Measurements from ENCODE around the gene AHRR.

The AHRR gene

GRCh38 chr5:427415-428087 lies 106.0 kb downstream of the AHRR start:
- DNase-seq (ENCODE audit: low read depth in 2 of 2, low spot score in 1 of 2): no peak

- DNase-seq (ENCODE audit: low read depth in 2 of 2, low spot score in 1 of 2): no peak
Observed at GRCh38 chr5:428219-428618, 106.7 kb downstream of the AHRR start.

GRCh38 chr5:428754-429452 lies 107.4 kb downstream of the AHRR start:
- DNase-seq (ENCODE audit: low read depth in 2 of 2, low spot score in 1 of 2): no peak

- DNase-seq (ENCODE audit: low read depth in 2 of 2, low spot score in 1 of 2): no peak
Observed at GRCh38 chr5:429453-430188, 108.1 kb downstream of the AHRR start.

- DNase-seq (ENCODE audit: low read depth in 2 of 2, low spot score in 1 of 2): no peak
Observed at GRCh38 chr5:430214-430925, 108.9 kb downstream of the AHRR start.

GRCh38 chr5:431001-431710 lies 109.6 kb downstream of the AHRR start:
- DNase-seq (ENCODE audit: low read depth in 2 of 2, low spot score in 1 of 2): no peak

GRCh38 chr5:431711-432050 lies 110.2 kb downstream of the AHRR start:
- no peak for DNase-seq (ENCODE audit: low read depth in 2 of 2, low spot score in 1 of 2)

GRCh38 chr5:432201-432927 lies 110.8 kb downstream of the AHRR start:
- no peak for DNase-seq (ENCODE audit: low read depth in 2 of 2, low spot score in 1 of 2)

- DNase-seq (ENCODE audit: low read depth in 2 of 2, low spot score in 1 of 2): no peak
Observed at GRCh38 chr5:432928-433791, 111.6 kb downstream of the AHRR start.

GRCh38 chr5:433836-434235 lies 112.3 kb downstream of the AHRR start:
- DNase-seq (ENCODE audit: low read depth in 2 of 2, low spot score in 1 of 2): no peak

GRCh38 chr5:434443-435146 lies 113.1 kb downstream of the AHRR start:
- DNase-seq (ENCODE audit: low read depth in 2 of 2, low spot score in 1 of 2): no peak

GRCh38 chr5:435156-435790 lies 113.8 kb downstream of the AHRR start:
- no peak for DNase-seq (ENCODE audit: low read depth in 2 of 2, low spot score in 1 of 2)

- DNase-seq (ENCODE audit: low read depth in 2 of 2, low spot score in 1 of 2): no peak
Observed at GRCh38 chr5:435961-436640, 114.6 kb downstream of the AHRR start.

GRCh38 chr5:436641-436975 lies 115.1 kb downstream of the AHRR start:
- DNase-seq (ENCODE audit: low read depth in 2 of 2, low spot score in 1 of 2): no peak

- DNase-seq (ENCODE audit: low read depth in 2 of 2, low spot score in 1 of 2): no peak
Observed at GRCh38 chr5:437281-437771, 115.8 kb downstream of the AHRR start.

GRCh38 chr5:438481-438981 lies 117.0 kb downstream of the AHRR start:
- no peak for DNase-seq (ENCODE audit: low read depth in 2 of 2, low spot score in 1 of 2)

GRCh38 chr5:439181-439580 lies 117.7 kb downstream of the AHRR start:
- DNase-seq (ENCODE audit: low read depth in 2 of 2, low spot score in 1 of 2): no peak

GRCh38 chr5:439636-440035 lies 118.1 kb downstream of the AHRR start:
- no peak for DNase-seq (ENCODE audit: low read depth in 2 of 2, low spot score in 1 of 2)

Measured in stimulated activated CD8-positive, alpha-beta memory T cell treated with anti-CD3 and anti-CD28 coated beads, Interleukin-4, amount 100 ng/mL, for 1 hour (primary cell).